HG03442 (cell line): ENCODE measurements around the gene RECK.

Experiments used
- ATAC-seq: cut with Tn5 transposase; IDR thresholded peaks from one replicate; pipeline ENCODE4 v1.9.1; 2021; ENCODE audit warnings: mild to moderate bottlenecking, moderate library complexity; ENCODE audit not compliant: unreplicated experiment

RECK gene

GRCh38 chr9:36136894-36137391 is 100.2 kb downstream of the RECK start:
- ATAC-seq = peak; percentile 21

- ATAC-seq = no peak
These were observed 100.8 kb downstream of the RECK start for GRCh38 chr9:36137392-36138004.

- ATAC-seq = no peak
These were observed 101.8 kb downstream of the RECK start for GRCh38 chr9:36138496-36138895.

- no peak for ATAC-seq
These were observed 102.2 kb downstream of the RECK start for GRCh38 chr9:36138901-36139300.

- ATAC-seq = no peak
These were observed 103.7 kb downstream of the RECK start for GRCh38 chr9:36140086-36141084.

GRCh38 chr9:36141288-36141687 is 104.6 kb downstream of the RECK start:
- ATAC-seq = no peak

- no peak for ATAC-seq
These were observed 105.0 kb downstream of the RECK start for GRCh38 chr9:36141761-36142160.

GRCh38 chr9:36142510-36143244 is 106.0 kb downstream of the RECK start:
- no peak for ATAC-seq

- no peak for ATAC-seq
These were observed 106.5 kb downstream of the RECK start for GRCh38 chr9:36143245-36143641.

- no peak for ATAC-seq
These were observed 107.9 kb downstream of the RECK start for GRCh38 chr9:36144309-36145232.

- ATAC-seq = no peak
These were observed 109.3 kb downstream of the RECK start for GRCh38 chr9:36145970-36146369.

- ATAC-seq = no peak
These were observed 109.9 kb downstream of the RECK start for GRCh38 chr9:36146651-36147050.

GRCh38 chr9:36147441-36148175 is 110.9 kb downstream of the RECK start:
- no peak for ATAC-seq

GRCh38 chr9:36148311-36149051 is 111.8 kb downstream of the RECK start:
- peak; percentile 47 for ATAC-seq

- ATAC-seq = no peak
These were observed 112.5 kb downstream of the RECK start for GRCh38 chr9:36149197-36149596.

GRCh38 chr9:36150574-36151315 is 114.0 kb downstream of the RECK start:
- no peak for ATAC-seq

- peak; percentile 66 for ATAC-seq
These were observed 114.8 kb downstream of the RECK start for GRCh38 chr9:36151316-36152210.
